ENCODE measurements around the gene PSRC1.
"Not testable (repeated sequence)": the region's sequence is repeated elsewhere in the genome, so short reads cannot be mapped to it uniquely, and the experiment has no call there.

PSRC1 gene

DNA sequence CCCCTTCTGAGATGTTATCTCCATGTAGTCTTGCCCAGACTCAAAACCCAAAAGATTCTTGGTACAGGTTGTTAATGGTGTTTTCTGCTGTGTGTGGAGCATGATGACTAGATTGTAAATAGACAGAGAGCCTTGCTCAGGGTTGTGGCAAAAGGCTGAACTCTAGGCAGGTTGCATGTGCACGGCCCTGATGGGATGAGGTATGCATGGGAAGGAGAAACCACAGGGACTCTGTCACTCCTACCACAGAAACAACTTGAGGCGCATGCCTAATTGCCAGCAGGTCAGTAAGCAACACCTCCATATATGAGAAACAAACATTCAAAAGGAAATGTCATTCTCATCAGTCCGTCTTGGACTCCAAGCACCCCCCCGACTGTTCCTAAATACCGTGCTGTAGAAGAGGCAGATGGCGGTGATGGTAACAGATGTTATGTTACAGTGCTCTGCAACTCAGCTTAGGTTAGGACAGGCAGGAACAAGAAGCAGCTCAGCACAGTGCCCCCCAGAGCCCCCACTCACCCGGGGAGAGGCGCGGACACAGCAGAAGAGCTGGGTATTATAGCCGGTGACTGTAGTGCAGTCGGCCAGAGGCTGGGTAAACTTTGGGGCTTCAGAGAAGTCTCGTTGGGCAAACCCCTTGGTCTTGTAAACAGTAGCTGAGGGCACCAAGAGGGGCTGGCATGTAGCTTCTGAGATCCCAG lies 12.9 kb upstream of the PSRC1 start:
- no peak for DNase-seq

DNA sequence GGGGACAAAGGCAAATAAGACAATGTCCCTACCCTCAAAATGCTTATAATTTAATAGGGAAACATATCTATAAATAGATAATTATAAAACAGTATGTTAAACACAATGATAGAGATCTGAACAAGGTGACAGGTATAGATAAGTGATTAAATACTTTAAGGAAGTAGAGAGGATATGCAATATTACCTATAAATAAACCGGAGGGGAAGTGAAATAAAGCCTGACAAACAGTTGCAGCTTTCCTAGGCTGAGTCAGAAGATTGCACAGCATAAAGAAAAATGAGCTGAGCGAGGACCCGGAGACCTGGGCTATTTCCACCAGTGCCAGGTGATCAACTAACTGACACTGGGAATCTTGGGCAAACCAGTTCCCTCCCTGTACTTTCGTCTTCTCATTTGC lies 11.5 kb upstream of the PSRC1 start:
- no peak for DNase-seq

DNA sequence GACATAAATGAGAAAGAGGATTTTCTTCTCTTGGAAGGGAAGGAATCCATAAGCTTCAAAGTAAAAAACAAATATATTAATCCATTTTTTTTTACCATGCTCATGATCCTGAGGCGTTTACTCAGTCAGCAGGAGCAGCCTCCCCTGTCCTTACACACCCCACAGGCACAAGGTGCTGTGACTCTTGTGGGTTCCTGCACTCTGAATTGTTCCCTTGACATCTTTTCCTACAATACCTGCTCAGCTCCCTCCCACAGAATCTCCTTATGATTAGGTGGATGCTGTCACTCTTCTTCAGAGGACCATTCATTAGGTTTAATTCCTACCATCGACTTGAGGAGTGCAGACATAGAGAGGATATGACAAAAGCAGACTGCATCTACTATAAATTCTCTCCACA lies 10.1 kb upstream of the PSRC1 start:
- DNase-seq = no peak

DNA sequence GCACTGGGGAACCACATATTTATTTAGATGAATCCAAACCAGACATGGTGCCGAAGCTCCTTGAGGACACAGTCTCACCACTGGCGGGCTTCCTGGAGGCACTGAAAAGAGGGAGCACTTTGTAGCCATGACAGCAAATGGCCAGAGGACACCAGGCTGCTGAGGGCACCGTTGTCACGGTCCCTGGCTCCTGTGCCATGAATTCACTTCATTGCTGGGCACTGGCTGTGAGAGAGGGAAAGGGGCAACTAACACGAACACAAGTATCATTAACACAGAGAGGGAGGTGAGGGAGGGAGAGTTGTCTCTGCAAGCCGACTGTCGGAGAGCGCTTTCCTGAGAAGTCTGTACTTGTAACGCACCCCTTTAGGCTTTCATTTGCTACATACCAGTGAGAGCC lies 9.4 kb upstream of the PSRC1 start:
- DNase-seq = no peak

DNA sequence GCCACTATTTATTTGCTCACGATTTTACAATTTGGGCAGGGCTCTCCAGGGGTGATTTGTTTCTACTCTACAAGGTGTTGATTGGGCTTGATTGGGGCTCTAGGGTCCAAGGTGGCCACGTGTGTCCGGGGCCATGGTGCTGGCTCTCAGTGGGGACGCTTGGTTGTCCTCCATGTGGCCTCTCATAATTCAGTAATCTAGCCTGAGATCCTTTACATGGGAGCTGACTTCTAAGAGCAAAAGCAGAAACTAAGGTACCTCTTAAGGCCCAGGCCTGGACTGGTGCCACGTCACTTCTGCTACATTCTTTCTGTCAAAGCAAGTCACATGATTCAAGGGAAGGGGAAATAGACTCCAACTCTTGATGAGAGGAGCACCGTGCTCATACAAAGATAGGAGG lies 8.1 kb upstream of the PSRC1 start:
- peak; percentile 53 for DNase-seq

DNA sequence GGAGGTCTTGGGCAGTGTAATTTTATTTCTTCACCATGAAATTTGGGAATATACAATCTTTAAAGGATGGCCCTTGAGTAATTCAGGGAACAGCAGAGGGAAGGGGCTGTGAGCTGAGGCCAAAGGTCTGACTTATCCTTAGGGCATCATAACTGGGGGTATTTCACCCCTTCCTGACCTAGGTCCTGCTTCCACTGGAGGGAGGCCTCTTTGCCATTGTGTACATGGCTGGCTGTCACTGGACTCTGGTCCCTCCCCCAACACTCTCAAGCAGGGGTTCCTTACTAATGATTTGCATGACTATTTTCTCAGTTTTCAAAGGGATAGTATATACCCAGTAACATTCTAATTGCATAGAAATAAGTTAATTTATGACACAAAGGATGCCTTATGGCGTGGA lies 7.2 kb upstream of the PSRC1 start:
- no peak for DNase-seq

DNA sequence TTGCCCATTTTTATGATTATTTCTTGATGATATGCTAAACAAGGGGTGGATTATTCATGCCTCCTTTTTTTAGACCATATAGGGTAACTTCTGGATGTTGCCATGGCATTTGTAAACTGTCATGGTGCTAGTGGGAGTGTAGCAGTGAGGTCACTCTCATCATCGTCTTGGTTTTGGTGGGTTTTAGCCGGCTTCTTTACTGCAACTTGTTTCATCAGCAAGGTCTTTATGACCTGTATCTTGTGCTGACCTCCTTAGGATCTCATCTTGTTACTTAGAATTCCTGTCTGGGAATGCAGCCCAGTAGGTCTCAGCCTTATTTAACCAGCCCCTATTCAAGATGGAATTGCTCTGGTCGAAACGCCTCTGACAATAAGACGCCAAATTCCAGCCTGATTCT lies 3.8 kb upstream of the PSRC1 start:
- not testable (repeated sequence) for DNase-seq

DNA sequence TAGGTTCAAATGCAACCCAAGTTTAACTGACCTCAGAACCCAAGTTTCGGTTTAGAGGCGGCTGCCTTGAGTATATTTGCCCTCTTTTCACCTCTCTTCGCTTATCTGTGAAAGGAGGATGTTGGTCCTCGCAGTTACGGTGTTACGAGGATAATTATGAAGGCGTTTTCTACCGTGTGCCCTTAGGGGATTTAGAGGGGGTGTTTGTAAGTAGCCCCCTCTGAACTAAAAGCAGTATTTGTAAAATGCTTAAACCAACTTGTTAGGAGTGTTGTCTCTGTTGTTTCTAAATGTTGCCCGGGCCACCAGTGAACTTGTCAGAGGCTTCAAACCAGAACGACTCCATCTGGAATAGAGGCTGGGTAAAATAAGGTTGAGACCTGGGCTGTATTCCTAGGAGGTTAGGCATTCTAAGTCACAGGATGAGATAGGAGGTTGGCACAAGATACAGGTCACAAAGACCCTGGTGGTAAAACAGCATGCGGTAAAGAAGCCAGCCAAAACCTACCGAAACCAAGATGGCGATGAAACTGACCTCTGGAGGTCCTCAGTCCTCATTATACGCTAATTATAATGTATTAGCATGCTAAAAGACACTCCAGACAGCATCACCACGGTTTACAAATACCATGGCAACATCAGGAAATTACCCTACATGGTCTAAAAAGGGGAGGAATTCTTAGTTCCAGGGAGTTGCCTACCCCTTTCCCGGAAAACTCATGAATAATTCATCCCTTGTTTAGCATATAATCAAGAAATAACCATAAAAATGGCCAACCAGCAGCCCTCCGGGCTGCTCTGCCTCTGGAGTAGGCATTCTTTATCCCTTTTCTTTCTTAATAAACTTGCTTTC lies 1.0 kb upstream of the PSRC1 start:
- no peak for DNase-seq

DNA sequence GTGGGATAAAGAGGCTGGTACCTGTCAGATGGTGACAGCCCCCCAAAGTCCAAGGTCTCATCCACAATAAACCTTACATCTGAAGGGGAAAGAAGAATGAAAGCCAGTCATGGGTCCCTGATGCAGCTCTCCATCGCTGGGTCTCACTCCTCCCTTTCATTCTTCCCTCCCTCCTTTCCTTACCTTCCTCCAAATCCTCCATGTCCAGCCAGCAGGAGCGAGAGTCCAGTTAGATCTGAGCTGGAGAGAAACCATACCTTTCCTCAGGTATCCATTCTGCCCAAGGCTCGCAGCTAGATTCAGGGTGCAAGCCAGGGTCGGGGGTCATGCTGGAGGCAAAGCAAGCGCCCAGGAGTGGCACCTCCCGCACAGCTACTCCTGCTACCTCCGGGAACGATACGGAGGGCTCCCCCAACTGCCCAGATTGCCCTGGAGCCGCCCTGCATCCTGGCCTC lies 421 bp downstream of the PSRC1 start:
- no peak for DNase-seq

DNA sequence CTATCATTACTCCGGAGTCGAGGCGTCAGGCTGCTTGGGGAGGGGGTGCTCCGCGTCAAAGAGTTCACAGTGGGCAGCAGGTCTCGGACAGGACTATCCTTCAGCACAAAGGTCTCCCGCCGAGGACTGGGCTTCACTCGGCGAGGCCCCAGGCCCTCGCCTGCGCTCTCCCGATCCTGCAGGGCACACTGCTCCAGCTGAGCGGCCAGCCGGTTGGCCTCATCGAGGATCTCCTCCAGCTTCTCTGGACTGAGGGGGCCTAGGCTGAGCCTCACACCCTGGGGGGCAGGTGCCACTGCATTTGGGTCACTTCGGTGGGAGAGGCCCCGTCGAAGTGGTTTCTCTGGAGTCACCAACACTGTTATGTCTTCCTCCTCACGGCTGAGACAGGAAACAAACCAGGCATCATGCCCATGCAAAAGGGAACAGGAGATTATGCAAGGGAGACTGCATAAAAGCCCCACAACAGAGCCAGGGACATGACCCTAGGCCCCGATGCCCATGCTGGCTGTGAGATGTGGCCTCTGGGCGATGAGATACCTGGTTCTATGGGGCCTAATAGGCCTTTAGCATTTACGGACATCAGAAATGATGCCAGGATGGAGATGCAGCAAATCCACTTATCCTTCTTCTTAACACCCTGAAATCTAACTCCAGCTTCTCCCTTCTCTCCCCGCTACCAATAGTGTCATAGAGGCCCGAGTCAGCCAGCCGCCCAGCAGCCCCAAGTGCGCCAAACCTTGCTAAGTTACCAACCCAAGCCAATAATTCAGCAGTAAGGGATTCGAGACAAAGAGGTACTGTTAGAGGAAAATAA lies 1.1 kb downstream of the PSRC1 start:
- DNase-seq = no peak

DNA sequence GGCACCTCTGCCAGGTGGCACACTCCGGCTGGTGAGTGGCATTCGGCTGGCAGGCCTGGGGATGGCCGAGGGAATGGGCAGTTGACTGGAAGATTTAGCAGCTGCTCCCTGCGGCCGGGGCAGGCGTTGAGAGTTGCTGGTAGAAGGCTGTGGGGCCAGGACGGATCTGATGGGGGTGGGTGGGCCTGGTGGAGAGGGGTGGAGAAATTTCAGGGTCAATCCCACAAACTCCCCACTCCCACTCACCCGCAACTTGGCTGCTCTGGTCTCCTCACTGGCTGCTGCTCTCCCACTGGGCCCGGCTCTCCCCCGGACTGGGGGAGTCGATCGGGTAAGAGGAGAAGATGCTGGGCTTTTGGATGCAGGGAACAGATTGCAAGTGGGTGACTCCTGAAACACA lies 2.1 kb downstream of the PSRC1 start:
- no peak for DNase-seq

DNA sequence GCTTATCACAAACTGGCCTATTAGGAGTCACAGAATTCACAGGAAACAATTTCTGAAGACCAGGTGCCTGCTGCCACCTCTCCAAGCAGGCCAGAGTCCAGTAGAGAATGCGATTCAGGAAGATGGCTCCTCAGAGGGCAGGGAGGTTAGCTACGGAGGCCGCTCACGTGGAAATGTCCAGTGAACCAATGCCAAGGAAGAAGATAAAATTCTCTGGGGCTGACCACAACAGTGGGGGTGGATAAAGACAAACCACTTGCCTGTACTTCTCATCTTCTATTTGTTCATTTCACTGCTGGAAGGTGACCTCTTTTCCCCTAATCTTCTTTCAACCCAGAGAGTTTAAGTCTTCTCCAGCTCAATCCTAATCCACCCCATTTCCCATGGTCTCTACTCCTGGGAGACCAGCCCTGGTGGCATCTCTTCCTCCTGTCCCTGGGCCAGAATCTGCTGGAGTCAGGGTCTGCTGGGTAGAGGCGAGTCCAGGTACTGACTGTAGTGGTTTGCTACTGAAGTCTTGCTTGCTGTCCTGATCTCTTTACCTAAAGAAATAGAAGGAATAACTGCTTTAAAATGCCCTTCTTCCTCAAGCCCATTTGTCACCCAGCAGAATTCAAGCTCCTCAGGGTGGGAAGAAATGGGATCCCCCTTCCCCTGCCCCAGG lies 3.2 kb downstream of the PSRC1 start:
- no peak for DNase-seq

DNA sequence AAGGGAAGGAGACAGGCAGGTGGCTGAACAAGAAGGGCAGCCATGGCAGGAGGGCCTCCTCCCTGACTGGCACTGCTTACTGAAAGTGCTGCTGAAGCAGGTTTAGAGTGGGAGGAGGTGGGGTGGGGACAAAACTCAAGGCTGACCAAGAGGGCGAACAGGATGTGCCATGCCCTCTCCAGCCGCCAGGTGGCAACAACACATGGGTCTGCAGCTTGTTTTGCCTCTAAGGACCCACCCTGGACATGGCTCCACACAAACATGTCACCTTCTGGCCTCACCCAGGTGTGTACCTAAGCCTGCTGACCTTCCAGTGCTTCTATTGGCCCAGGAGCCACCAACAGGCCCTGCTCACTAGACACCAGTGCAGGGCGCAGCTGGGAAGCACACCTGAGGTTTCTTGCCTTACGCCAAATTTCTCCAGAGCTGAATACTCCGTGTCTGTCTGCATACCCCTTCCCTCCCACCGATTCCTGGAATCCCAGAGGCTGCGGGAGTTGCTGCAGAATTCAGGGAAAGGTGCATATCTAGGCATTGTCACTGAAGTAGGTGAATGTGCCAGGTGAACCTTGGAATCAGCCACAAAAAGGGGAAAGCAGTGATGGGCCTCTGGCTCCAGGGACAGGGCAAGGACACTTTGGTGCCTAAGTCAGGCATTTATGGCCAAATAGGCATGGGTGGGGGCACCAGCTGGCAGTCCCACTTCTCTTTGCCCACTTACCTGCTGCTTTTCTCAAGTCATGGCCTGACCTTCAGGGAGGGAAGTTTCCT lies 5.3 kb downstream of the PSRC1 start:
- DNase-seq = peak; percentile 90

DNA sequence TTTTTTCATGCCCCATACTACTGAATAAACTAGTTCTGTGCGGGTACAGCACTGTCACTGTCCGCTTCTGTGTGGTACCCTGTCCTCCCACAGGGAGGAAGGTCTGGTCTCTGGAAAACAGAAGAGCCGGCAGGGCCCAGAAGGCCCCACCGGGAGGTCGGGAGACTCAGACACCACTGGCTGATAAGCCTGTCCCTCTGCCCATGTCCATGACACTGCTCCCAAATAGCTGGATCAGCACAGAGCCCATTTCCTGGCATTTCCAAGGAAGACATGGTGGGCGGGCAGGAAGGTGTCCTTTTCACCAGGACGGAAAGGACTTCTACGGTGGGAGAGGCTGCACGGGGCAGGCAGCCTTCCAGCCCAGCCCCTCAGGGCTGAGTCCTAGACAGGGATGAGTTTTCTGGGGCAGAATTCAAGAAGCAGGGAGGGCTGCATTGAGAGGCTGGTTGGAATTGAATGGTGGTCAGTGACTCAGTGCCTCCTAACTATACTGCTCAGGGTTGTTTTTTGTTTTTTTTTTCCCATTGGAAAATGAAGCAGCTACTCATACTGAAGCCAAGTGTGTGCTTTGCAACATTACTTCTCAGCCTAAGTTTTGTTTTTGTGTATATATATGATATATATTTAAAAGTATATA lies 7.1 kb downstream of the PSRC1 start:
- DNase-seq = no peak

DNA sequence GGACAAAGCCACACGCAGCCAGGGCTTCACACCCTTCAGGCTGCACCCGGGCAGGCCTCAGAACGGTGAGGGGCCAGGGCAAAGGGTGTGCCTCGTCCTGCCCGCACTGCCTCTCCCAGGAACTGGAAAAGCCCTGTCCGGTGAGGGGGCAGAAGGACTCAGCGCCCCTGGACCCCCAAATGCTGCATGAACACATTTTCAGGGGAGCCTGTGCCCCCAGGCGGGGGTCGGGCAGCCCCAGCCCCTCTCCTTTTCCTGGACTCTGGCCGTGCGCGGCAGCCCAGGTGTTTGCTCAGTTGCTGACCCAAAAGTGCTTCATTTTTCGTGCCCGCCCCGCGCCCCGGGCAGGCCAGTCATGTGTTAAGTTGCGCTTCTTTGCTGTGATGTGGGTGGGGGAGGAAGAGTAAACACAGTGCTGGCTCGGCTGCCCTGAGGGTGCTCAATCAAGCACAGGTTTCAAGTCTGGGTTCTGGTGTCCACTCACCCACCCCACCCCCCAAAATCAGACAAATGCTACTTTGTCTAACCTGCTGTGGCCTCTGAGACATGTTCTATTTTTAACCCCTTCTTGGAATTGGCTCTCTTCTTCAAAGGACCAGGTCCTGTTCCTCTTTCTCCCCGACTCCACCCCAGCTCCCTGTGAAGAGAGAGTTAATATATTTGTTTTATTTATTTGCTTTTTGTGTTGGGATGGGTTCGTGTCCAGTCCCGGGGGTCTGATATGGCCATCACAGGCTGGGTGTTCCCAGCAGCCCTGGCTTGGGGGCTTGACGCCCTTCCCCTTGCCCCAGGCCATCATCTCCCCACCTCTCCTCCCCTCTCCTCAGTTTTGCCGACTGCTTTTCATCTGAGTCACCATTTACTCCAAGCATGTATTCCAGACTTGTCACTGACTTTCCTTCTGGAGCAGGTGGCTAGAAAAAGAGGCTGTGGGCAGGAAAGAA lies 8.1 kb downstream of the PSRC1 start:
- no peak for DNase-seq

DNA sequence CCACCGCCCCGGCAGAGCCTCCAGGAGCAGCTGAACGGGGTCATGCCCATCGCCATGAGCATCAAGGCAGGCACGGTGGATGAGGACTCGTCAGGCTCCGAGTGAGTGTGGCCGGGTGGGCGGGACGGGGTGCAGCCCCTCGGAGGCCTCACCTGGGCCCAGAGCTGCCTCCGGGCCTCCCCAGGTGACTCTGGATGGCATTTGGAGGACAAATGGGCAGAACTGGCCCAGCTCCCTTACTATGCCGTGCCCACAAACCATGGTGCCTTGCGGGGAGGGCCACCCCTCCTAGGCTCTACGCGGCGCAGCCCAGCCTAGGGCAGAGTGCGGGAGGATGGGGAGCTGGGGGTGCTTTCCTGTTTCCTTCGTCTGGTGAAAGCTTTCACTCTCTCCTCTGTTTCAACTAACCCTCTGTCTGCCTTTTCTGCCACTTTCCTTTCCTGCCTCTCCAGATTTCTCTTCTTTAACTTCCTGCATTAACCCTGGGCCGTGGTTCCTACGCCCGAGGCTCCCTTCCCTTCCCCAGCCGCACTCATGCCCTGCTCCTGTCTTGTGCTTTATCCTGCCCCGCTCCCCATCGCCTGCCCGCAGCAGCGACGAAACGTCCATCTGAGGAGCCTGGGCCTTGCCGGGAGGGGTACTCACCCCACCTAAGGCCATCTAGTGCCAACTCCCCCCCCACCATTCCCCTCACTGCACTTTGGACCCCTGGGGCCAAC lies 9.2 kb downstream of the PSRC1 start:
- no peak for DNase-seq

DNA sequence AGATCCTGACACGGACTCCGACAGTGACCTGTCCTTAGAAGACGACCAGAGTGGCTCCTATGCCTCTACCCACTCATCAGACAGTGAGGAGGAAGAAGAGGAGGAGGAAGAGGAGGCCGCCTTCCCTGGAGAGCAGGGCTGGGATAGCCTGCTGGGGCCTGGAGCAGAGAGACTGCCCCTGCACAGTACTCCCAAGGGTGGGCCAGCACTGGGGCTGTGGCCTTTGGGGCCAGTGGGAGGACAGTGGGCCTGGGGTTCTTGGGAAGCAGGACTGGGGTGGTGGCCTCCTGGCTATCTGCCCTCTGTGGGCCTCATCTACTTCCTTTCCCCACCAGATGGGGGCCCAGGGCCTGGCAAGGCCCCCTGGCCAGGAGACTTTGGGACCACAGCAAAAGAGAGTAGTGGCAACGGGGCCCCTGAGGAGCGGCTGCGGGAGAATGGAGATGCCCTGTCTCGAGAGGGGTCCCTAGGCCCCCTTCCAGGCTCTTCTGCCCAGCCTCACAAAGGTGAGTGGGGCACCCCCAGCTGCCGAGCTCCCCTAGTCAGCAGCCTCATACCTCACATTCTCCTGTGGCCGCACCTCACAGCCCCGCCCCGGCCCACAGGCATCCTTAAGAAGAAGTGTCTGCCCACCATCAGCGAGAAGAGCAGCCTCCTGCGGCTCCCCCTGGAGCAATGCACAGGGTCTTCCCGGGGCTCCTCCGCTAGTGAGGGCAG lies 10.0 kb downstream of the PSRC1 start:
- DNase-seq = no peak

DNA sequence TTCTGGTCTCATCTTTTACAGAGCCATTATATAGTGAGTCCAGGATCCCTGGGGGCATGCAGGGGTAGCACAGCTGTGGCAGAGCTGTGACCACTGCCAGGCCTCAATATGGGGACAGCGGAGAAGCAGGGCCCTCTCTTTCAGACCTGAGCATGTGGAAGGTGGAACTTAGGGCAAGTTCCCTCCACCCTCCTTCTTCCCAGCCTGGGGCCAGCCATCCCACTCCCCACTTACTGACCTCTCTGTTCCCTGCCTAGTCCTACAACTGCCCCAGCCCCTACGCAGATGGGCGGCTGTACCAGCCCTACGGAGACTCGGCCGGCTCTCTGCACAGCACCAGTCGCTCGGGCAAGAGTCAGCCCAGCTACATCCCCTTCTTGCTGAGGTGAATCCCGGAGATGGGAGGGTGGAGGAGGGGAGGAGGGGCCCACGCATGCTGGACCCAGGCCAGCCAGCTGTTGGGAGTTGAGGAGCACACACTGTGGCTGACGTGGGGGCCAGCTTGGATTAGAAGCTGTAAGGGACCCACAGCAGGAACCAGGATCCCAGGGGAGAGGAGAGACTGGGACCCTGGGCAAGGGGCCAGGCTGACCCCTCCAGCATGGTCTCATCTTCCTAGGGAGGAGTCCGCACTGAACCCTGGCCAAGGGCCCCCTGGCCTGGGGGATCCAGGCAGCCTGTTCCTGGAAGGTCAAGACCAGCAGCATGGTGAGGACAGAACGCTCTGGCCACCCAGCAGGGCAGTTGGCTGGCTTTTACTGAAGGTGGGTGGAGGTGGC lies 10.7 kb downstream of the PSRC1 start:
- DNase-seq = no peak
